GM18502 (cell line): ENCODE data around the gene BHLHA15.

Experiments used
- ATAC-seq: cut with Tn5 transposase; IDR thresholded peaks from one replicate; pipeline ENCODE4 v1.9.1; 2021; ENCODE audit warnings: mild to moderate bottlenecking; ENCODE audit not compliant: unreplicated experiment, poor library complexity

Gene BHLHA15

DNA sequence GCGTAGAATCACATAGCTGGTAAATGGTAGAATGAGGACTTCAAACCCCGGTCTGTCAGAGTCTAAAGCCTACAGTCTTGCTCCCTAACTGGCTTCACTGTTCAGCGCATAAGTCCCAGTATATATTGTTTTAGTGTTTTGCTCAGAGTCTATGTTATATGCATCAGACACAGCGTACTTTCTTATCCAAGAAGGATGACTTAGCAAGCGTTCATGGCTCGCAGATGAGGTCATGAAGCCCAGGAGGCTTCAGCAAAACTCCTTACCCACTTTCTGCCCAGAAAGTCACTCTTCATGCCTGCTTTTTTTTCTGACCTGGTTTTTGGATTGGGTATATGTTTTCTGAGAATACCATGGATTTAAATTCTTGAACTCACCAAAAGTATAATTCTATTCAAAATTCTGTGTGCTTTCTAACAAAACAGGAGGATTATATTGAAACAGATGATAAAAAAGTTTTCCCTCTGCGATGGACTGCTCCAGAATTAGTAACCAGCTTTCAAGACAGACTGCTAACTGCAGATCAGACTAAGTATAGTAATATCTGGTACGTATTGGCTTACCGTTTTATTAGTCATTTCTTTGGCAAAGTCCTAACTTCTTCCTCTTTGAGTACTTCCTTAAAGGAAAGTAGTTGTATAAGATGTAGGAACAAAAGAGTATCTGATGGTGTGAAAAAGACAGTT lies 24.6 kb upstream of the BHLHA15 start:
- no peak for ATAC-seq

DNA sequence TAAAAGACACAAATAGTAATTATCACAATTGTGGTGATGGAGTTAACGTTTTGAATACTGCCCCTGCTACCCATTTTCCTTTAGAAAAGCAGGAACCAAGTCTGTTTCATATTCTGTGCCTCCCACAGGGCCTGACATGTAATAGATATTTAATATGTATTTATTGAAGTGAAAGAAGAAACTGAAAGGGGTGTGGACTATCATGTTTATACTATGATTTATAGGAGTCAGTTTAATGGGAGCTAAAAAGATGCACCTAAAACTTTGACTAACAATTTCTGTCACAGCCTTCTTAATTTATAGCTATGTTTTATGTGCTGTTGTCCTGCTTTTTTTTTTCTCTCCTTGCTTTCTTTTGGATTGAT lies 24.1 kb upstream of the BHLHA15 start:
- no peak for ATAC-seq

DNA sequence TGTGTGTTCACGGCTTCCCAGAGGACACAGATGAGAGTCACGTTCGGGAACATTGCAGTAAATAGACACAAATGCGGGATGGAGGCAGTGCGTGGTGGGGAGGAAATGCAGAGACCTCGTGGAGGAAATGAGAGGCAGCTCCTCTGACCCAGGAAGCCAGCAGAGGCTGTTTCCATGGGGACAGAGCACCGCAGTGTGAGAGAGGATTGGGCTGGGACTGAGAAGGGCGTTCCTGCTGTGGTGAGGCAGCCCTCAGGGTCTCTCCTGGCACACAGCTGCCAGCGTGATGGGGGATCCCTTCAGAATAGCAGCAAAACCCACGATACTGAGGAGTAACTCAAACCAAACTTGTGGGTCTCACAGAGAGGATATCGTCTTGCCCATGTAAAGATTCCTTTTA lies 21.7 kb upstream of the BHLHA15 start:
- ATAC-seq: no peak

DNA sequence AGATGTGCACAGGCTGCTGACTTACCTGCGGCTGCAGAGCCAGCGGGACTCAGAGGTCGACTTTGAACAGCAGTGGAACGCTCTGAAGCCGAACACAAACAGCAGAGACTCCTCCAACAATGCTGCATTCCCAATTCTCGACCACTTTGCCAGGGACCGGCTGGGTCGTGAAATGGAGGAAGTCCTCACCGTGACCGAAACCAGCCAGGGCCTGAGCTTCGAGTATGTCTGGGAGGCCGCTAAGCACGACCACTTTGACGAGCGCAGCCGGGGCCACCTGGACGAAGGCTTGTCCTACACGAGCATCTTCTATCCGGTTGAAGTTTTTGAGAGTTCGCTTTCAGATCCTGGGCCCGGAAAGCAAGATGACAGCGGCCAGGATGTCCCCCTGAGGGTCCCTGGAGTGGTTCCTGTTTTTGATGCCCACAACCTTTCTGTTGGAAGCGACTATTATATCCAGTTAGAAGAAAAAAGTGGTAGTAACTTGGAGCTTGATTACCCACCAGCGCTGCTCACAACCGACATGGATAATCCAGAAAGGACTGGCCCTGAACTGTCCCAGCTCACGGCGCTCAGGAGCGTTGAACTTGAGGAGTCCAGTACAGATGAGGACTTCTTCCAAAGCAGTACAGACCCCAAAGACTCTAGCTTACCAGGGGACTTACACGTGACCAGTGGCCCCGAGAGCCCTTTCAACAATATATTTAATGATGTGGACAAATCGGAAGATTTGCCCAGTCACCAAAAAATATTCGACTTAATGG lies 19.4 kb upstream of the BHLHA15 start:
- no peak for ATAC-seq

DNA sequence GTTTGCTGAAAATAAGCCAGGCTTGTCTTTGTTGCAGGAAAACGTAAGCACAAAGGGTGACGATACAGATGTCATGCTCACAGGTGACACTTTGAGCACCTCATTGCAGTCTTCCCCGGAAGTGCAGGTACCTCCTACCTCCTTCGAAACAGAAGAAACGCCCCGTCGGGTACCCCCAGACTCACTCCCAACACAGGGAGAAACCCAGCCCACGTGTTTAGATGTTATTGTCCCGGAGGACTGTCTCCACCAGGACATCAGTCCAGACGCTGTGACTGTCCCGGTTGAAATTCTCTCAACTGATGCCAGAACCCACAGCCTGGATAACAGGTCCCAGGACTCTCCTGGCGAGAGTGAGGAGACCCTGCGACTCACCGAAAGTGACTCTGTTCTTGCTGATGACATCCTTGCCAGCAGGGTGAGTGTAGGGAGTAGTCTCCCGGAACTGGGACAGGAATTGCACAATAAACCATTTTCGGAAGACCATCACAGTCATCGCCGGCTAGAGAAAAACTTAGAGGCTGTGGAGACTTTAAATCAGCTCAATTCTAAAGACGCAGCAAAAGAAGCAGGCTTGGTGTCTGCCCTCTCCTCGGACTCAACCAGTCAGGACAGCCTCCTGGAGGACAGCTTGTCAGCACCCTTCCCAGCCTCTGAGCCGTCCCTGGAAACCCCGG lies 18.3 kb upstream of the BHLHA15 start:
- no peak for ATAC-seq

DNA sequence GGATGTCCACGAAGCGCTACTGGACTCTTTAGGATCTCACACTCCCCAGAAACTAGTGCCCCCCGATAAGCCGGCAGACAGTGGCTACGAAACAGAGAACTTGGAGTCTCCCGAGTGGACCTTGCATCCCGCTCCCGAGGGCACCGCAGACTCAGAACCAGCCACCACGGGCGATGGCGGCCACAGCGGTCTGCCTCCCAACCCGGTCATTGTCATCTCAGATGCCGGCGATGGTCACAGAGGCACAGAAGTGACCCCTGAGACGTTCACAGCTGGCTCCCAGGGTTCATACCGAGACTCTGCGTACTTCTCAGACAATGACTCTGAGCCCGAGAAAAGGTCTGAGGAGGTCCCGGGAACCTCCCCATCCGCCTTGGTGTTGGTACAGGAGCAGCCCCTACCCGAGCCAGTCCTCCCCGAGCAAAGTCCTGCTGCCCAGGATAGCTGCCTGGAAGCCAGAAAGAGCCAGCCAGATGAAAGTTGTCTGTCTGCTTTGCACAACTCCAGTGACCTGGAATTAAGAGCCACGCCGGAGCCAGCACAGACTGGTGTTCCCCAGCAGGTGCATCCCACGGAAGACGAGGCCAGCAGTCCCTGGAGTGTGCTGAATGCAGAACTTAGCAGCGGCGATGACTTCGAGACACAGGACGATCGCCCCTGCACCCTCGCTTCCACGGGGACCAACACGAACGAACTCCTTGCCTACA lies 17.6 kb upstream of the BHLHA15 start:
- no peak for ATAC-seq

DNA sequence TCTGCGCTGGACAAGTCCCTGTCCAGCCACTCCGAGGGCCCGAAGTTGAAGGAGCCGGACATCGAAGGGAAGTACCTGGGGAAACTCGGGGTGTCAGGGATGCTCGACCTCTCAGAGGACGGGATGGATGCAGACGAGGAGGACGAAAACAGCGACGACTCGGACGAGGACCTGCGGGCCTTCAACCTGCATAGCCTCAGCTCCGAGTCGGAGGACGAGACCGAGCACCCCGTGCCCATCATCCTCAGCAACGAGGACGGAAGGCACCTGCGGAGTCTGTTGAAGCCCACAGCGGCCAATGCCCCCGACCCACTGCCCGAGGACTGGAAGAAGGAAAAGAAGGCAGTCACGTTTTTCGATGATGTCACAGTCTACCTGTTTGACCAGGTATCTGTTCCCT lies 17.1 kb upstream of the BHLHA15 start:
- ATAC-seq: no peak

DNA sequence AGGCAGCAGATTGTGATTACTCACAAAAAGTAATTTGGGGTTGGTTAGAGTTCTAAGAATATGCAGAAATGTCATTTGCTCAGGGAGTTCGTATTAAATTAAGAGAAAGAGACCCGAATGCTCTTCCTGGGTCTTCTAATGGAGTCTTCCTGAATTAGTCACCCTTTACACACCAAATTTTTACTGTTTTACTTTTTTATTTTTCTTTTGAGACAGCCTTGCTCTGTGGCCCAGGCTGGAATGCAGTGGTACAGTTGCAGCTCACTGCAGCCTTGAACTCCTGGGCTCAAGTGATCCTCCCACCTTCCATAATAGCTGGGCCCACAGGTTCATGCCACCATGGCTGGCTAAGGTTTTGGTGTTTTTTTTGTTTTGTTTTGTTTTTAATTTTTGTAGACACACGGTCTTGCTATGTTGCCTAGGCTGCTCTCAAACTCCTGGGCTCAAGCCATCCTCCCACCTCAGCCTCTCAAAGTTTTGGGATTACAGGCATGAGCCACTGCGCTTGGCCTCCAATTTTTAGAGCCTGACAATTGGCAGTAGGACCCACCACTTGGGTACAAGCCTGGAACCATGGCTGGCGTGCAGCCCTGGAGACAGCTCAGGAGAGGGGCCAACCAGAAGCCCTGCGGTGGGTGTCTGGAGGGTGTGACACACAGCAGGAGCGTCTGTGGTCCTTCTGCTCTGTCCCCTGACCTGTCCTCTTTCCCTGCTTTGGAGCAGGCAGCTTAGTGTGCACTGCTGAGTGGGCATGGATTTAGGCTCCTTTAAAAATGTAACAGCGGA lies 16.4 kb upstream of the BHLHA15 start:
- ATAC-seq: no peak

DNA sequence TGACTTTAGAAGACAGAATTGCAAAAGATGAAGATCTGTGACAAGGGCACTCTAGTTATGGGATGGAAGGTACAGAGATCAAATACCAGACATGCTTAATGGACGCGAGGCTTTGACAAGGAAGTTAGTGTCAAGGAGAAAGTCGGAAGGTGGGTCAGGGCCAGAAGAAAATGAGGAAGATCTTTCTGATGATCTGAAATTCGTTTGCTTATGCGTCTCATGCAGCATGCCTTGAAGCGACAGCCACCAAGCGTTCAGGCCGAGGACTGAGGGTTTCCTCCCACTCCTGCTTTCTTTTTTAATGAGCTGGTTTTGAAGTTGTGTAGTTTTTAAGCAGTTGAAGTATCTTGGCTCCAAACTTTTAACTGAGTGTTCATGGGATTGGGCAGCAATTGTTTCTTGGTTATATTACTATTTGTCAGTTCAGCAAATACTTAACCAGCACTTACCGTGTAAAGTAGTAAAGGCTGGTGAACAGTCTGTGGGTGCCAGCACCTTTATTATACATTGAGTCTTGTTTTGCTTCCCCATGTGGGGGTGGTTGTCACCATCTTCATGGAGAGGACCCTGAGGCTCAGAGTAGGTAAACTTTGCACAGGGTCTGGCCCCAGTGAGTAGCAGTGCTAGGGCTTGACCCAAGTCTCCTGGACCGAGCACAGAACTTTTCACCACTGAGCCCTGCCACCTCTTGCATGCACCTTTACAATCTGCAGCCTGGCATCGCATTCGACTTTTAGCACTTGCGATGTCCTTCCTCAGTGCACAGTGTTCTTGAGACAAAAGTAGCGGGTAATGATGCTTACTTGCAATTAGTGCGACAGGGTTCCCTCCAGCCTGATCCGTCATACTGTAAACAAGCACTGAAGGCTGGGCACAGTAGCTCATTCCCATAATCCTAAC lies 14.3 kb upstream of the BHLHA15 start:
- no peak for ATAC-seq

DNA sequence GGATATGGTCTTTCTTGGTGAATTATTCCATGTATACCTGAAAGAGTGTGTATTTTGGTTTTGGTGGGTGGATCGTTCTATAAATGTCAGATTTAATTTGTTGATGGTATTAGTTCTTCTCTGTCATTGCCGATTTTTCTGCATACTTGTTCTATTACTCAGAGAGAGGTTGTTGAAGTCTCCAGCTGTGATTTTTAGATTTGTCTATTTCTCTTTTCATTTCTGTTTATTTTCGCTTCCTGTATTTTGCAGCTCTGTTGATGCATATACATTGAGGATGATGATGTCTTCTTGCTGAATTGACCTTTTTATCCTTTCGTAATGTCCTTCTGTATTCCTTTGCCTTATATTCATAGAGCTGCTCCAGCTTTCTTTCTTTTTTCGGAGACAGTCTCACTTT lies 12.1 kb upstream of the BHLHA15 start:
- no peak for ATAC-seq

DNA sequence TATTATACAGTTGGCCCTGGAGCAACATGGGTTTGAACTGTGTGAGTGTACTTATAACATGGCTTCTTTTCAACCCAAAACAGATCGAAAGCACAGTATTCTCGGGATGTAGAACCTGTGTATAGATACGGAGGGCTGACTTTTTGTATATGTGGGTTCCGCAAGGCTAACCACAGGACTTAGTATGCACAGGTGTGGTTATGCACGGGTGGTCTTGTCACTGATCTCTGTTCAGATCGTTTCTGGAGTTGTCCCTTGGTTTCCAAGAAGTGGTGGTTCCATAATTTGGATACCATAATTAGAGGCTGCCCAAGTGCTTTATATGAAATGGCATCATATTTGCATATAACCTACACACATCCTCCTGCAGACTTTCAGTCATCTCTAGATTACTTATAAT lies 10.9 kb upstream of the BHLHA15 start:
- peak; percentile 45 for ATAC-seq

DNA sequence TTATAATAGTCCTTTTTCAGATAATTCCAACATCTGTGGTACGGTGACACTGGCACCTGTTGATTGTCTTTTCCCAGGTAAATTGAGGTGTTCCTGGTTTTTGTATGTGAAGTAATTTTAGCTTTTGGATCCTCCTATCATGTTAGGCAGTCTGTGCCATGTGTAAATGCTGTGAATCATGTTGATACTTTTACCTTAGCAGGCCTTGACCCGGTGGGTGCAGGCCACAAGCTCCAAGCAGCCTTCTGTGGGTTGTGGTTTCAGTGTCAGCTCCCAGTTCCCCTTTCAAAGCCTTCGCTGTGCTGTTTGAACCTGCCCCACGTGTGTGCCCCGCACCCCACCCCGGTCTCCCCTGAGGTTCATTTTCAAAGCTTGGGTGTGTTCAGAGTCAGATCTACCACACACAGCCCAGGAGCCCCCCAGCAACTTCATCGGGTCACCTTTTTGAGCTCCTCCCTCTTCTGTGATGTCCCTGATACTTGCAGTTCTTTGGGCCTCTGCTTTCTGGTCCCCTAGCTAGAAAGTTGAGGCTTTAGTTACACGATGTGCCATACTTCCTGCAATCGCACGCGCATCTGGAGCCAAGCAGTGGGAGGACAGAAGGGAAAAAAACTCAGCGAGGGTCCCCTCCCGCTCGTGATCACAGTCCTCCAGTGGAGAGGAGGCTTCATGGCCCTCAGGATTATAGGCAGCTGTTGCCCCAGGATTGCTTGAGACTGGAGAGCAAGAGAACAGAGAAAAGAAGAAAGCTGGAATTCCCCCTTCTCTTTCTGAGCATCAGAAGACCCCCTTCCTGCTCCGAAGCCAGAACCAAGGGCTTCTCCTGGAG lies 8.7 kb upstream of the BHLHA15 start:
- ATAC-seq: peak; percentile 91

DNA sequence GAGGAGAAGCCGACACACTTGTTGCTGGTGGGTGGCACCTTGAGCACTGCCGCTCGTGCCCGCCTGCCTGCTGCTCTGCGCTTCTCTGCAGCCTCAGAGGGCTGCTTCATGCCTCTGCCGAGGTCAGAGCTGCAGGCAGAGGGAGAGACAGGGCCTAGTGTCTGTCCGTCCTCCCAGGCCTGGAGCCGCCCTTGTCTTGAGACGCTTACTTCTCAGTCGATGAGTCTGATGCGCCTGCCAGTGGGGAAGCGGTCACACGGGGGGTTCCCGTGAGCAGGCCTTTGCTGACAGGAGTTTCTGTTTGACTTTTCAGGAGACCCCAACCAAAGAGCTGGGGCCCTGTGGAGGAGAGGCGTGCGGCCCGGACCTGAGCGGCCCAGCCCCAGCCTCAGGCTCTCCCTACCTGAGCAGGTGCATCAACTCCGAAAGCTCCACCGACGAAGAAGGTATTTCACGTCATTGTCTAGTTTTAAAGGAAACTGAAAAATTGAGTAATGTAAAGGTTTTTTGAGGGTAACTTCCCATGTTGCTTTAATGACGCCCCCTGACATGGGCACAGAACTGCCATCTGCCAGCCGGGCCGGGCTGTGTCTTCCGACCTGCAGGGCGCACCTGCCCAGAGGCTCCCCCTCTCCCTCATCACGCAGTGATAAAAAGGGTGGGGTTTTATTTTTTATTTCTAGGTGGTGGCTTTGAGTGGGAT lies 7.8 kb upstream of the BHLHA15 start:
- ATAC-seq: peak; percentile 48

DNA sequence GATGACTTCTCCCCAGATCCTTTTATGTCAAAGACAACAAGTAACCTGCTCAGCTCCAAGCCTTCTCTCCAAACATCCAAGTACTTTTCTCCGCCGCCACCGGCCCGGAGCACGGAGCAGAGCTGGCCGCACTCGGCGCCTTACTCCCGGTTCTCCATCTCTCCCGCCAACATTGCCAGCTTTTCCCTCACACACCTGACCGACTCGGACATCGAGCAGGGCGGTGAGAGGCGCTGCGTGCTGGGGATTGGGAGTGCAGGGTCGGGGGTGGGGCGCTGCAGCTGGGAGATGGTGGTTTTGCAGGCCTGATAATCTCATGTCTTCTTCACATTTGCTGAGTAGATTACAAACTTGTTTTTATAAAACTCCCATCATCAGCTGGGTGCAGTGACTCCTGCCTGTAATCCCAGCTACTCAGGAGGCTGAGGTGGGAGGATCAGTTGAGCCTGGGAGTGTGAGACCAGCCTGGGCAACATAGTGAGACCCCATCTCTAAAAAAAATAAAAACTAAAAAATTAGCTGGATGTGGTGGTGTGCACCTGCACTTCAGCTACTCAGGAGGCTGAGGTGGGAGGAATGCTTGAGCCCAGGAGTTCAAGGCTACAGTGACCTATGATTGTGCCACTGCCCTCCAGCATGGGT lies 7.2 kb upstream of the BHLHA15 start:
- ATAC-seq: no peak

DNA sequence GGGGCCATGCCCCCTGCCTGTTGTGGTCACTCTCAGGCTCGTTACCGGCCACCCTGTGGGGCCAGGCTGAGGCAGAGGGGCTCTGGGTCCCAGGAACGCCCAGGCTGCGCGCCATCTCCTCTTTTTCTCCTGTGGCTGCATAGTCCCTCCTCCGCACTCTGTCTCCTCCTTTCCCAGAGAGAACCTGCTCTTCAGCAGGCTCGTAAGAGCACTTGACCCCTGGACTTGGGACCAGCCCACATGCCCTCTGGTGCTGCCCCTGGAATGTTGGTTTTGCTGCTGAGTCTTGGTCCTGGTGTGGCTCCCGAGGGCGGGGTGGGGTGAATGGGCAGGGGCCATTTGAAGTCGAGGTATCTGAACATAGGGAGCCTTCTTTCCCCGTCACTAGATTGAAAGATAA lies 6.6 kb upstream of the BHLHA15 start:
- ATAC-seq: no peak

DNA sequence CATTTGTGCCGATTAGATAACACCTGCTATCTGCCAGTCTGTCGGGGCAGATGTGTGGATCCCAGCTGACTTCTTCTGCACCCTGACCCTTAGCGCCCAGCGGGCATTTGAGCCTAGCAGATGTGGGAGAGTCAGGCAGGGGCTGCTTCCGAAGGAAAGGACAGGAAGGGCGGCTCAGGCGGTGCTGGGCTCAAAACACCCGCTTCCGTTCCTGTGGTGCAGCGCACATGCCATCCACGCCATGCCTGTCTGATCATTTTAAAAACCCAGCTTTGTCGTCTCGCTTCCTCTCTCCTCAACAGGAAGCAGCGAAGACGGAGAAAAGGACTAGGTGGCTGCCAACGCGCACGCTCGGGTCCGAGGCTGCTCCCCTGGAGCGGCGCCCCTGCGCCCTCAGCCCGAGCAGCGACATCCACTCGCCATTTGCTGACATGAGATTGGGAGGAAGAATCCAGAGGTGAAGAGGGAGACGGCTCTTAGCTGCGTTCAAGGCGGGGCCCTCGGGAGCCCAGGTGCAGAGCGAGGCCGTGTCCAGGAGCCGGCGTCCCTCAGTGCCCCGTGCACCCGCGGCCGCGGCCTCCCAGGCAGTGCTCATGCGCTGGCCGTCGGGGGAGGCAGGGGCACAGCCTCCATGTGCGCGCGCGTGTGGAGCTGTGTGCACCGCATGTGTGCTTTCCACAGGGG lies 5.9 kb upstream of the BHLHA15 start:
- no peak for ATAC-seq
